ENCODE measurements around the gene MEGF11. TPM values are rescaled to one million over a fixed set of nuclear protein-coding genes. Genes with fewer than 3 reads are reported as not detected.

Gene MEGF11
- total RNA-seq, 6 experiments from 2014 or later: not detected

DNA sequence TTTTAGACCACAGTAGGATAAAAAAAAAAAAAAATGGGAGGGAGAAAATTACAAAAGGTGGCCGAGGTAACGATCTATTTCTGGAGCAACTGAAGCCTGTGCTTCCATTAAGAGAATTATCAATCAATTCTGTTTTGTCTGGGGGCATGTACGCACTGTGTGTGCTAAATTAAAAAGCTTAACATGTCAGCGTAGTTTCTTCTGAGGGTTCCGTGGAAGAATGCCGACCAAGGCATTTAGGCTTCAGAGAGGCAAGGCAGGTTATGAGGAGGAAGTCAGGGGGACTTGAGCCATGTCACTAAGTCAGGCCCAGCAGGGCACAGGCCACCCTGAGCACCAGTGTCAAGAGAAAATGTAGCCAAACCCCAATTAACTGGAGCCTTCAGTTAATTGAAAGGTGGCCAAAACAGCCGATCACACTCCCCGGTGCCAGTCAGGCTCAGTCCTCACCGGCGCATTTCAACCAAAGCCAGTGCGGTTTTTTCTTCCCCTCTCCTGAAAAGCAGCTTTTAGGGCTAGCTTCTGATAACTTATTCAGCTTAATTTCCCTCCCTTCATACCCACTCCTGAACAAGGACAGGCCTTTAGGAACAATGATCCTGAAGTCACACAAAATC is 113.9 kb downstream of the MEGF11 start:
- H3K4me1 Mint-ChIP-seq (ENCODE audit: low read depth): no peaks in the 10 kb centered on the region
- H3K27me3 Mint-ChIP-seq (ENCODE audit: insufficient read depth): peaks cover 56% of the 10 kb centered on the region
- H3K36me3 Mint-ChIP-seq (ENCODE audit: low read depth): no peaks in the 10 kb centered on the region
- H3K9me3 Mint-ChIP-seq: no peaks in the 10 kb centered on the region
- no peak for DNase-seq
- TF ChIP-seq, protein P1, sequence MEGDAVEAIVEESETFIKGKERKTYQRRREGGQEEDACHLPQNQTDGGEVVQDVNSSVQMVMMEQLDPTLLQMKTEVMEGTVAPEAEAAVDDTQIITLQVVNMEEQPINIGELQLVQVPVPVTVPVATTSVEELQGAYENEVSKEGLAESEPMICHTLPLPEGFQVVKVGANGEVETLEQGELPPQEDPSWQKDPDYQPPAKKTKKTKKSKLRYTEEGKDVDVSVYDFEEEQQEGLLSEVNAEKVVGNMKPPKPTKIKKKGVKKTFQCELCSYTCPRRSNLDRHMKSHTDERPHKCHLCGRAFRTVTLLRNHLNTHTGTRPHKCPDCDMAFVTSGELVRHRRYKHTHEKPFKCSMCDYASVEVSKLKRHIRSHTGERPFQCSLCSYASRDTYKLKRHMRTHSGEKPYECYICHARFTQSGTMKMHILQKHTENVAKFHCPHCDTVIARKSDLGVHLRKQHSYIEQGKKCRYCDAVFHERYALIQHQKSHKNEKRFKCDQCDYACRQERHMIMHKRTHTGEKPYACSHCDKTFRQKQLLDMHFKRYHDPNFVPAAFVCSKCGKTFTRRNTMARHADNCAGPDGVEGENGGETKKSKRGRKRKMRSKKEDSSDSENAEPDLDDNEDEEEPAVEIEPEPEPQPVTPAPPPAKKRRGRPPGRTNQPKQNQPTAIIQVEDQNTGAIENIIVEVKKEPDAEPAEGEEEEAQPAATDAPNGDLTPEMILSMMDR (IDR thresholded peaks at IDR 0.05): no peak
- H3K4me3 Mint-ChIP-seq: no peak overlapping the region
- H3K27ac Mint-ChIP-seq: no peak overlapping the region

DNA sequence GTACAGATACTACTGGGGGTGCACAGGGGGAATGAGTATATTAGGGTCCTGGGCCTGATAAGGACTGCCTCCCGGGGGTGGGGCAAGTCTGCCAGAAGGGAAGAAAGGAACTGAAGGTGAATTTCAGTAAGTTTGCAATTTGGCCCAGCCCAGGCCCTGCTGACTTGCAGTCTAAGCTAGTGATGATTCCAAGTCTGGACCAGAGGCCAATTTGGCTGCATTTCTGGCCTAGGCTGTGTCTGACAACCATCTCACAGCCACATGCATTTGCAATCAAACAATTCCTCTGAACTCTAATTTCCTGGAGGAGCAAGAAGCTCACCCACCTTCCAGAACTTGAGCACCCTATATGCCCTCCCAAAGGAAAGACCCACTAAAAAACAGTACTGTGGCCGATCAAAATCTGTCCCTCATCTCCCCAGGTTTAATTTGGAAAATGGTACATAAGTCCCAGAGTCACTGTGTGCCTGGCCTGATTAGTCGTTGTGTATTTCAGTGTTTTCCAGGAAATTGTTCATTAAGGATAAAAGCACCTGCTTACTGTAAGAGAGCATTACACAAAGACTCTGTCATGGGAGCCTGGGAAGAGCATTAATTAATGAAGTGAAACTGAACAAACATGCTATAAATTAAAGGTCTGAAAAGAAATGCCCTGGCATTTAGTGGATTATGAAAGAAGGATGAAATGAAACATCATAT is 114.5 kb downstream of the MEGF11 start:
- no peak overlapping the region for H3K27ac Mint-ChIP-seq
- H3K4me3 Mint-ChIP-seq: no peak overlapping the region
- no peaks in the 10 kb centered on the region for H3K9me3 Mint-ChIP-seq
- H3K4me1 Mint-ChIP-seq (ENCODE audit: low read depth): no peaks in the 10 kb centered on the region
- H3K27me3 Mint-ChIP-seq (ENCODE audit: insufficient read depth): peaks cover 54% of the 10 kb centered on the region
- no peak for DNase-seq
- TF ChIP-seq, protein P1 (IDR thresholded peaks at IDR 0.05): no peak
- H3K36me3 Mint-ChIP-seq (ENCODE audit: low read depth): no peaks in the 10 kb centered on the region

DNA sequence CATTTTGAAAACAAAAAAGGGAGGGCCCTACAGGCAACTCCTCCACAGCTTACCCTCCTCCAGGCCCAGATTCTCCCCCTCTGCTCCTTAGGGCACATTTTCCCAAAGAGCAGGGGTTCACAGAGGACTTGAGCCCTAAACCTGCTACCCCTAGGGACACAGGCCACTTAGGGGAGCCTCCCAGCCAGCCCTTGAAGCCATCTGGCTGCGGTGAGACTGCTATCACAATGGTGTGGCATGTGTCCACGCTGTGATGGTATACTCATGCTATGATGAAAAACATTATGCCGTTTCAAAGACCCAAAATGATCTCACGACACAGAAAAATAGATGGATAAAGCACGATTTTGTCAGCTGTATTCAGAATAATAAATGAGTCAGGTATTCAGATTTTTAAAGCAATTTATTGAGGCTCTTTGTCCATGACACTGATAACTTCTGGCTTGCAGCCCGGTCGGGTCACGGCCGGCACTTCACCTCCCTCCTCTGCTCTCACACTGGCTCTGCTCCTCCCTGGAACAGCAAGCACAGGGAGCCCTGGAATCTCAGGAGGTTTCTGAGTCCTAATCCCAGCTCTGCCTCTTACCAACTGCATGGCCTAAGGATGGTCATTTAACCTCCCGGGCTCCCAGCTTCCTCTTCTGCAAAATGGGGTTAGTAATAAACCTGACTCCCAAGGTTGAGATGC is 115.3 kb downstream of the MEGF11 start:
- Mint-ChIP-seq H3K4me3 (no peak overlapping the region), H3K27me3 (ENCODE audit: insufficient read depth) (peaks cover 55% of the 10 kb centered on the region), H3K36me3 (ENCODE audit: low read depth) (no peaks in the 10 kb centered on the region), H3K4me1 (ENCODE audit: low read depth) (no peaks in the 10 kb centered on the region), H3K27ac (no peak overlapping the region), H3K9me3 (no peaks in the 10 kb centered on the region)
- TF ChIP-seq, protein P1 (IDR thresholded peaks at IDR 0.05): no peak
- no peak for DNase-seq

DNA sequence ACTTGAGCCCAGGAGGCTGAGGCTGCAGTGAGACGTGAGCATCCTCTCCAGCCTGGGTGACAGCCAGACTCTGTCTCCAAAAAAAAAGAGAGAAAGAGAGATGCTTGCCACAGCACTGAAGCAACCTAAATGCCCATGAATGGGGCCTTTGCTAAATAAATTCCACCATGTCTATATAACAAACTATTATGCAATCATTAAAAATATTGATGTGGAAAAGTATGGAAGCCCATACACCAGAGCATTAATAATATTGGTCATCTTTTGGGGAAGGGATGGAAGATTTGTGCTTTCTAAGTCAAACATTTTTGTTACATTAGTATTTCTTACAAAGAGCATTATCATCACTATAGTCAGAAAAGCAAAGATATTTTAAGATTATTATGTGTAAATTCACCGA is 116.6 kb downstream of the MEGF11 start:
- Mint-ChIP-seq H3K27me3 (ENCODE audit: insufficient read depth) (peaks cover 56% of the 10 kb centered on the region), H3K27ac (no peak overlapping the region), H3K4me3 (no peak overlapping the region), H3K9me3 (no peaks in the 10 kb centered on the region), H3K4me1 (ENCODE audit: low read depth) (no peaks in the 10 kb centered on the region), H3K36me3 (ENCODE audit: low read depth) (no peaks in the 10 kb centered on the region)
- TF ChIP-seq, protein P1 (IDR thresholded peaks at IDR 0.05): no peak
- DNase-seq: no peak

DNA sequence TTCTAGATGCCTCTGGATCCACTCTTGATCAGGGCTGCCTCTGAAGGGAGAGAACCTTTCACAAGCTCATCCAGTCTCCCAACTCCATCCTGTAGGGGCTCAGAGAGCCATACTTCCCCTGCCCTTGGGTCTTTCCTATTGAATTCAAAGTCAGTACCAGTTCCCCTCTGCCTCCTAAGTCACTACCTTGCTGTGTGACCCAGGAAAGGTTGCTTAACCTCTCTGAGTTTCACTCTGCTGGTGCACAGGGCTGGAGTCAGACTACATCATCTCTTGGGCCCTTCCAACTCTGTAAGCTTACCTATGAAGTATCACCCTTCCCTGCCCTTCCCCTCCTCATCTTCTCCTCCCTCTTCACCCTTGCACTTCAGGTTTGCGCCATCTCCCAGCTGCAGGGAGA is 117.9 kb downstream of the MEGF11 start:
- H3K4me3 Mint-ChIP-seq: no peak overlapping the region
- no peaks in the 10 kb centered on the region for H3K9me3 Mint-ChIP-seq
- no peak overlapping the region for H3K27ac Mint-ChIP-seq
- H3K36me3 Mint-ChIP-seq (ENCODE audit: low read depth): no peaks in the 10 kb centered on the region
- no peak for DNase-seq
- peaks cover 54% of the 10 kb centered on the region for H3K27me3 Mint-ChIP-seq (ENCODE audit: insufficient read depth)
- TF ChIP-seq, protein P1 (IDR thresholded peaks at IDR 0.05): no peak
- H3K4me1 Mint-ChIP-seq (ENCODE audit: low read depth): no peaks in the 10 kb centered on the region

Measured in HFFc6 (cell line).